ENCODE measurements around the gene TNIP2. TPM values are rescaled to one million over a fixed set of nuclear protein-coding genes. Genes with fewer than 3 reads are reported as not detected.

Gene TNIP2
- total and polyA plus RNA-seq, 12 donors, result 12.6 to 33.7 (median 18.4) TPM

DNA sequence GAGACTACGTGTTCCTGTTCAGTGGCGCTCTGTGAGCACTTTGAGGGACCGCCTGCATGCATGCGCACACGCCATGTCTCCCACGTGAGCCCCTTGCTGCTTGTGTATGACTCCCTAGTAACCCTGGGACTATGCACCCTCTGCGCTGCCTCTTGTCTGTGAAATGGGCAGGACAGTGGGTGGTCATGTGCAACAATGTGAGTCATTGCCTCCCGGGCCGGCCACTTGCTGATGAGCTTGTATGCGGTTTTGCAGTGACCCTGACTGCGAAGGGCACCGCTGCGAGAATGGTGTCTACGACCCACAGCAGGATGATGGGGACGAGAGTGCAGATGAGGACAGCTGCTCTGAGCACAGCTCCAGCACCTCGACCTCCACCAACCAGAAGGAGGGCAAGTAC is 61.4 kb downstream of the TNIP2 start:
- Histone ChIP-seq H3K4me1 (no peaks in the 10 kb centered on the region), H3K36me3 (peaks cover 0 to 100% (median 73%) of the 10 kb centered on the region in 9 donors), H3K9me3 (no peaks in the 10 kb centered on the region), H3K27me3 (no peaks in the 10 kb centered on the region), H3K27ac (no peak overlapping the region), H3K4me3 (no peak overlapping the region)
- 91% methylated on average over 16 of the region's 16 CpGs for WGBS, 2 donors
- ATAC-seq, result no peak
- intact Hi-C loops (cut with DNase I), result no loop called here
- TF ChIP-seq, protein P1, sequence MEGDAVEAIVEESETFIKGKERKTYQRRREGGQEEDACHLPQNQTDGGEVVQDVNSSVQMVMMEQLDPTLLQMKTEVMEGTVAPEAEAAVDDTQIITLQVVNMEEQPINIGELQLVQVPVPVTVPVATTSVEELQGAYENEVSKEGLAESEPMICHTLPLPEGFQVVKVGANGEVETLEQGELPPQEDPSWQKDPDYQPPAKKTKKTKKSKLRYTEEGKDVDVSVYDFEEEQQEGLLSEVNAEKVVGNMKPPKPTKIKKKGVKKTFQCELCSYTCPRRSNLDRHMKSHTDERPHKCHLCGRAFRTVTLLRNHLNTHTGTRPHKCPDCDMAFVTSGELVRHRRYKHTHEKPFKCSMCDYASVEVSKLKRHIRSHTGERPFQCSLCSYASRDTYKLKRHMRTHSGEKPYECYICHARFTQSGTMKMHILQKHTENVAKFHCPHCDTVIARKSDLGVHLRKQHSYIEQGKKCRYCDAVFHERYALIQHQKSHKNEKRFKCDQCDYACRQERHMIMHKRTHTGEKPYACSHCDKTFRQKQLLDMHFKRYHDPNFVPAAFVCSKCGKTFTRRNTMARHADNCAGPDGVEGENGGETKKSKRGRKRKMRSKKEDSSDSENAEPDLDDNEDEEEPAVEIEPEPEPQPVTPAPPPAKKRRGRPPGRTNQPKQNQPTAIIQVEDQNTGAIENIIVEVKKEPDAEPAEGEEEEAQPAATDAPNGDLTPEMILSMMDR (IDR thresholded peaks at IDR 0.05), result no peak
- no peak for DNase-seq

DNA sequence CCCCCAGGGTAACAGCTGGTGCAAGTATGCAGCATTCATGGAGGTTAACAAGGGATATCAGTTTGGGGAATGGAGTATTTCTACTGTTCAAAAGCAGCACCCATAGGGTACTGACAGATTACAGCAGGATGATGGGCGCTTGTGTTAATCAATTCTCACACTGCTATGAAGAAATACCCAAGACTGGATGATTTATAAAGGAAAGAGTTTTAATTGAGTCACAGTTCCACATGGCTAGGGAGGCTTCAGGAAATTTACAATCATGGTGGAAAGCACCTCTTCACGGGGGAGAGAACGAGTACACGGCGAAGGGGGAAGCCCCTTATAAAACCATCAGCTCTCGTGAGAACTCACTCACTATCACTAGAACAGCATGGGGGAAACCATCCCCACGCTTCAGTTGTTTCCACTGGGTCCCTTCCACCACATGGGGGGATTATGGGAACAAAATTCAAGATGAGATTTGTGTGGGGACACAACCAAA is 64.1 kb downstream of the TNIP2 start:
- peaks cover 0 to 99% (median 68%) of the 10 kb centered on the region in 9 donors for H3K36me3 ChIP-seq
- intact Hi-C loops (cut with DNase I), result no loop called here
- H3K27ac ChIP-seq, result no peak overlapping the region
- WGBS, 2 donors, result 91 to 94% methylated on average over 7 of the region's 7 CpGs
- peaks cover 0 to 4% (median 0%) of the 10 kb centered on the region in 9 donors for H3K4me1 ChIP-seq
- ATAC-seq (no peak), DNase-seq (no peak)
- H3K4me3 ChIP-seq, result no peak overlapping the region
- H3K9me3 ChIP-seq, result no peaks in the 10 kb centered on the region
- TF ChIP-seq, protein P1 (IDR thresholded peaks at IDR 0.05), result no peak
- no peaks in the 10 kb centered on the region for H3K27me3 ChIP-seq

Other genes with a start within 250 kb of the TNIP2 start
- 10 to 100 TPM; 12.6 to 20.6 (median 16.3) TPM for gene FAM193A, start 219.7 kb downstream of the TNIP2 start, total RNA-seq
- gene FAM193A, start 219.7 kb downstream of the TNIP2 start, polyA plus RNA-seq, result 10 to 100 TPM in 1 of 2 donors, 1 to 10 TPM in 1; 7.5 to 14.3 TPM
- 10 to 100 TPM; 10.4 to 36.9 (median 16.4) TPM for gene SH3BP2, start 36.7 kb upstream of the TNIP2 start, total RNA-seq
- gene SH3BP2, start 36.7 kb upstream of the TNIP2 start, polyA plus RNA-seq, result 10 to 100 TPM; 12.3 to 47.7 TPM
- gene ADD1, start 87.5 kb upstream of the TNIP2 start, total RNA-seq, result 100 to 1,000 TPM; 188 to 289 (median 214) TPM
- 100 to 1,000 TPM; 163 to 448 TPM for gene ADD1, start 87.5 kb upstream of the TNIP2 start, polyA plus RNA-seq
- gene NOP14, start 207.1 kb upstream of the TNIP2 start, total RNA-seq, result 10 to 100 TPM; 12.4 to 24.0 (median 17.3) TPM
- 10 to 100 TPM; 12.5 to 19.1 TPM for gene NOP14, start 207.1 kb upstream of the TNIP2 start, polyA plus RNA-seq
- gene GRK4, start 207.2 kb upstream of the TNIP2 start, total RNA-seq, result 10 to 100 TPM in 6 of 10 donors, 1 to 10 TPM in 4; 6.2 to 13.4 (median 10.3) TPM
- gene GRK4, start 207.2 kb upstream of the TNIP2 start, polyA plus RNA-seq, result 10 to 100 TPM in 1 of 2 donors, 1 to 10 TPM in 1; 4.7 to 24.5 TPM